ENCODE measurements around the gene HSD17B11.

Gene HSD17B11

DNA sequence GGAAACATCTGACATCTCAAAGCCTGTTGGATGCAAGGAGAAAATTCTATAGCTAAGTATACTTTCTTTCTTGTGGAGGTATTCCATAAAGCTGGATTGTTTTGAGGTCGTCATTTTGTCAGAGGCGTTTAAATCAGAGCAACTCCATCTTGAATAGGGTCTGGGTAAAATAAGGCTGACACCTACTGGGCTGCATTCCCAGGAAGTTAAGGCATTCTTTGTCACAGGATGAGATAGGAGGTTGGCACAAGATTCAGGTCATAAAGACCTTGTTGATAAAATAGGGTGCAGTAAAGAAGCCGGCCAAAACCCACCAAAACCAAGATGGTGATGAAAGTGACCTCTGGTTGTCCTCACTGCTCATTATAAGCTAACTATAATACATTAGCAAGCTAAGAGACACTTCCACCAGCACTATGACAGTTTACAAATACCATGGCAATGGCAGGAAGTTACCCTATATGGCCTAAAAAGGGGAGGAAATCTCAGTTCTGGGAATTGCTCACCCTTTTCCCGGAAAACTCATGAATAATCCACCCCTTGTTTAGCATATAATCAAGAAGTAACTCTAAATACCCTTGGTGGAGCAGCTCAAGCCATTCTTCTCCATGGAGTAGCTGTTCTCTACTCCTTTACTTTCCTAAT, 80.2 kb downstream of the HSD17B11 start:
- no peak overlapping the region for H3K4me3 ChIP-seq (ENCODE audit: low read depth, low read length)
- TF ChIP-seq, protein P1, sequence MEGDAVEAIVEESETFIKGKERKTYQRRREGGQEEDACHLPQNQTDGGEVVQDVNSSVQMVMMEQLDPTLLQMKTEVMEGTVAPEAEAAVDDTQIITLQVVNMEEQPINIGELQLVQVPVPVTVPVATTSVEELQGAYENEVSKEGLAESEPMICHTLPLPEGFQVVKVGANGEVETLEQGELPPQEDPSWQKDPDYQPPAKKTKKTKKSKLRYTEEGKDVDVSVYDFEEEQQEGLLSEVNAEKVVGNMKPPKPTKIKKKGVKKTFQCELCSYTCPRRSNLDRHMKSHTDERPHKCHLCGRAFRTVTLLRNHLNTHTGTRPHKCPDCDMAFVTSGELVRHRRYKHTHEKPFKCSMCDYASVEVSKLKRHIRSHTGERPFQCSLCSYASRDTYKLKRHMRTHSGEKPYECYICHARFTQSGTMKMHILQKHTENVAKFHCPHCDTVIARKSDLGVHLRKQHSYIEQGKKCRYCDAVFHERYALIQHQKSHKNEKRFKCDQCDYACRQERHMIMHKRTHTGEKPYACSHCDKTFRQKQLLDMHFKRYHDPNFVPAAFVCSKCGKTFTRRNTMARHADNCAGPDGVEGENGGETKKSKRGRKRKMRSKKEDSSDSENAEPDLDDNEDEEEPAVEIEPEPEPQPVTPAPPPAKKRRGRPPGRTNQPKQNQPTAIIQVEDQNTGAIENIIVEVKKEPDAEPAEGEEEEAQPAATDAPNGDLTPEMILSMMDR (IDR thresholded peaks at IDR 0.05; ENCODE audit: low read depth, low read length), result no peak
- no peak for TF ChIP-seq POLR2A (IDR thresholded peaks at IDR 0.05; ENCODE audit: extremely low read depth, insufficient read length)
- TF ChIP-seq, protein P2, sequence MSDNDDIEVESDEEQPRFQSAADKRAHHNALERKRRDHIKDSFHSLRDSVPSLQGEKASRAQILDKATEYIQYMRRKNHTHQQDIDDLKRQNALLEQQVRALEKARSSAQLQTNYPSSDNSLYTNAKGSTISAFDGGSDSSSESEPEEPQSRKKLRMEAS (IDR thresholded peaks at IDR 0.05; ENCODE audit: low read depth, low read length), result no peak
- TF ChIP-seq MYC (IDR thresholded peaks at IDR 0.05; ENCODE audit: low read depth, low read length), result no peak
- no peak for DNase-seq (ENCODE audit: low read depth)

DNA sequence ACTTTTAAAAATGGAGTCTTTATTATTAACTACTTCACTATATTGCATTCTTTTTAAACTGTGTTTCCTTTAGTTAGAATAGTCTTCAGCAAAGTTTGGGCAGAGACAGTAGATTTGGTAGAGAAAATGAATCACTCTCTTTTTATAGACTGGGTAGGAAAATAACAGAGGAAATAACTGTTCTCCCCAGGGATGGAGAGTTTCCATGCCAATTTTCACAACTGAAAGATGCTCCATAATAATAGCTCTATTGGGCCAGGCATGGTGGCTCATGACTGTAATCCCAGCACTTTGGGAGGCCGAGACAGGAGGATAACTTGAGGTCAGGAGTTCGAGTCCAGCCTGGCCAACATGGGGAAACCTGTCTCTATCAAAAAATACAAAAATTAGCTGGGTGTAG, 81.4 kb downstream of the HSD17B11 start:
- no peak for TF ChIP-seq POLR2A (IDR thresholded peaks at IDR 0.05; ENCODE audit: extremely low read depth, insufficient read length)
- no peak for TF ChIP-seq MYC (IDR thresholded peaks at IDR 0.05; ENCODE audit: low read depth, low read length)
- TF ChIP-seq, protein P1 (IDR thresholded peaks at IDR 0.05; ENCODE audit: low read depth, low read length), result no peak
- TF ChIP-seq, protein P2 (IDR thresholded peaks at IDR 0.05; ENCODE audit: low read depth, low read length), result no peak
- H3K4me3 ChIP-seq (ENCODE audit: low read depth, low read length), result no peak overlapping the region
- no peak for DNase-seq (ENCODE audit: low read depth)

DNA sequence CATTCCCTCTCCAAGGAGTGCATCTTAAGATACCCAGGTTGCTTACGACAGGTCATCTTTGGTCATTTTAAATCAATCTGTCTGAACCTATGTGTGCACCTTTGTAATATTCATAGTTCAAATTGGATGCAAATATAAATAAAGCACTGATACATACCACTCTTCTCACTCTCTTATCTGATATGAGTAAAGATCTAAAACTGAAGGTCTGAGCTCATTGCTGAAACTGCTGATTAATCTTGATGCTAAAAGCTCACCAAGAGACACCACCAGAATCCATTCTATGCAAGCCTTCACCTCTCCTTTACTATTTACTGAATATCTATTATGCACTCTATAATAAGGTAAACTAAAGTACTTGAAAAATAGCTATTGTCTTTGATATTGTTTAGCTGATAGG, 84.9 kb downstream of the HSD17B11 start:
- DNase-seq (ENCODE audit: low read depth), result no peak
- H3K4me3 ChIP-seq (ENCODE audit: low read depth, low read length), result no peak overlapping the region
- TF ChIP-seq, protein P1 (IDR thresholded peaks at IDR 0.05; ENCODE audit: low read depth, low read length), result no peak
- TF ChIP-seq MYC (IDR thresholded peaks at IDR 0.05; ENCODE audit: low read depth, low read length), result no peak

DNA sequence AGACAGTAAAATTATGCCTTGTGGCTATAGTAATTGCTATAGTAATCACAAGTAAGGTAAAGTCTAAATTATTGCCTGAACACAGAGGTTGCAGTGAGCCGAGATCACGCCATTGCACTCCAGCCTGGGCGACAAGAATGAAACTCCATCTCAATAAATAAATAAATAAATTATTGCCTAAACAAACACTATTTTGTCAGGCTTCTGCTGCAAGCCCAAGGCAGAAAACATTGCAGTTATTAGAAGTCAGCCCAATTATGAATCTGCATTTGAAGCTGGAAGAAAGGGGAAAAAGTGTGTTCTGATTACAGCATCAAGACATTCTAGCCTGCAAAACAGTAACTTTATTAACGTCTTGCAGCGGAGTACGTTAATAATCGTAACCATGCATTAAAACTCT, 85.4 kb downstream of the HSD17B11 start:
- H3K4me3 ChIP-seq (ENCODE audit: low read depth, low read length), result no peak overlapping the region
- DNase-seq (ENCODE audit: low read depth), result no peak
- no peak for TF ChIP-seq MYC (IDR thresholded peaks at IDR 0.05; ENCODE audit: low read depth, low read length)
- no peak for TF ChIP-seq POLR2A (IDR thresholded peaks at IDR 0.05; ENCODE audit: extremely low read depth, insufficient read length)
- TF ChIP-seq, protein P2 (IDR thresholded peaks at IDR 0.05; ENCODE audit: low read depth, low read length), result no peak
- TF ChIP-seq, protein P1 (IDR thresholded peaks at IDR 0.05; ENCODE audit: low read depth, low read length), result no peak

DNA sequence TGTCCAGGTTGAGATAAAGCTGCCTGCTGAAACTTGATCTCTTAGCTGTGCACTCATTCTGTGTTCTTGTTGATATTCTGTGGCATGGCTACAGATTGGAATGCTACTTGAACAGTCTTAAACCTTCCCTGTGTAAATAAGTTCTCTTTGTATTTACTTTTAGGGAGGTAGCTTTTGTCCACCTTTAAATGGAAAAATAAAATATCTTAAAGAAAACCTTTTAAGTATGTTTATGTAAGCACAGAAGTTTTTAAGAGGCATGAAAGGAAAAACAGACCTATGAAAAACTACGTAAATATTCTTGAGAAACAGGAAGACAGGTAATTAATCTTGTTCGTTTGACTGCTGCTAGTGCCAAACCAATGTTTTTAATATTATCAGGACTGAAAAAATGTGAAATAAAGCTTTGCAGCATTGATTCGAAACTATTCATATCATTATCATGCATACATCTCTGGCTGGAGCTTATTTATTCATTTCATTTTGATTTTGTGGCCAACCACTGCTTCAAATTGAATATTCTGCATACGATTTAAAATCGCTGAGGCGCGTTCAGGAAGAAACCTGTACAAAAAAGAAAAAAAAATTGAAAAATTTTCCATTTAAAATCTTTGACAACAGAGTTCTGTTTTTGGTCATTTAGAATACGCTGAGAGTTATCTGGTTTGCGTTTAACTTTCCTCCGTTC, 86.1 kb downstream of the HSD17B11 start:
- DNase-seq (ENCODE audit: low read depth), result no peak
- TF ChIP-seq, protein P1 (IDR thresholded peaks at IDR 0.05; ENCODE audit: low read depth, low read length), result no peak
- TF ChIP-seq MYC (IDR thresholded peaks at IDR 0.05; ENCODE audit: low read depth, low read length) (no peak), POLR2A (IDR thresholded peaks at IDR 0.05; ENCODE audit: extremely low read depth, insufficient read length) (no peak)
- TF ChIP-seq, protein P2 (IDR thresholded peaks at IDR 0.05; ENCODE audit: low read depth, low read length), result no peak
- no peak overlapping the region for H3K4me3 ChIP-seq (ENCODE audit: low read depth, low read length)
